ENCODE data around the gene KCNT1. TPM values are rescaled to one million over a fixed set of nuclear protein-coding genes. Genes with fewer than 3 reads are reported as not detected.

Gene KCNT1
- total RNA-seq, 6 experiments from 2014 or later: not detected

GRCh38 chr9:135681161-135681560 is 20.8 kb upstream of the KCNT1 start:
- TF ChIP-seq CTCF (IDR thresholded peaks at IDR 0.05): no peak
- H3K36me3 Mint-ChIP-seq (ENCODE audit: low read depth): no peaks in the 10 kb centered on the region
- no peaks in the 10 kb centered on the region for H3K9me3 Mint-ChIP-seq
- no peaks in the 10 kb centered on the region for H3K4me1 Mint-ChIP-seq (ENCODE audit: low read depth)
- no peak overlapping the region for H3K27ac Mint-ChIP-seq
- peaks cover 5% of the 10 kb centered on the region for H3K27me3 Mint-ChIP-seq (ENCODE audit: insufficient read depth)
- H3K4me3 Mint-ChIP-seq: no peak overlapping the region
- DNase-seq: no peak

DNA sequence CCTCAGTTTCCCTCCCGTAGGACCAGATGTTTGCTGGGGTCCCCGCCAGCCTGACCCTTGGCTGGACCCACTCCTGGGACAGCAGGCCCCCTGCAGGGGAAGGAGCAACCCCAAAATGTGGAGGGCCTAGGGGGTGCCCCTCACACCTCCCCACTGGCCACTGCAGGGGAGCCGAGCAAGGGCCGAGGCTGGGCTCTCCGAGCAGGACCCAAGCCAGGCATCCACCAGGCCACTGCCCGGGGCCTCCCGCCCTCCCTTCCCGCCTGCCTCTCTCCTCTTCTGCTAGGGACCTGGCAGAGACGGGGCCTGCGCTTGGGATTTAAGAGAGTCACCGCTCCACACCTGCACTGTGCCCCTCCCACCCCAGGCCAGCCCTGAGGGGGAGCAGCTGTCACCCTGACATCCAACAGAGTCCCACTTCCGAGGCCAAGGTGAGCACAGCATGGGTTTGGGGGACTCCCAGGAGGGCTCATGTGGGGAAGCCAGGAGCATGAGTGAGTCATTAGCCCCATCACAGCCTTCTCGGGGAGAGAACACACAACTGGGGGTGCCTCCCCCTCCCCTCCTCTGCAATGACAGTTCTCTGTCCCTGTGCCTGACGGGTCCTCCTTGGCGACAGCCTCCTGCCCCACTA is 18.5 kb upstream of the KCNT1 start:
- no peak overlapping the region for H3K4me3 Mint-ChIP-seq
- no peaks in the 10 kb centered on the region for H3K36me3 Mint-ChIP-seq (ENCODE audit: low read depth)
- no peak for TF ChIP-seq CTCF (IDR thresholded peaks at IDR 0.05)
- H3K4me1 Mint-ChIP-seq (ENCODE audit: low read depth): no peaks in the 10 kb centered on the region
- H3K27me3 Mint-ChIP-seq (ENCODE audit: insufficient read depth): peaks cover 5% of the 10 kb centered on the region
- DNase-seq: no peak
- no peak overlapping the region for H3K27ac Mint-ChIP-seq
- no peaks in the 10 kb centered on the region for H3K9me3 Mint-ChIP-seq

DNA sequence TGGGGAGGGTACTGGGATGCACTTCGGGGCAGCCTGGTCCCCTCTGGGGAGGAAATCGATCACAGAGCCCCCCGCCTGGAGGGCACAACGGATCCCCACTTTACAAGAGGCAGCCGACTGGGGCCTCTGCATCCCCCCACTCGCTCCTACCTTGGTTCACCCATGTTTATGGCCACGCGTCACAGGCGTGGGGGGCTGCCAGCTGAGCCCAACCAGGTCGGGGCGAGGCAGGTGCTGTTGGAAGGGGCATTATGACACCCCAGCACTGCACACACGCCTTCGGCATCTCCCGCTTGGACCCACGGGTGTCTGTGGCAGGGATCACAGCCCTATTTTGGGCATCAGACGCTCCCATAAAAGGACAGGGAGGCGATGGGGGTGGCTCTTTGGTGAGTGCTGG is 17.3 kb upstream of the KCNT1 start:
- Mint-ChIP-seq H3K9me3 (no peaks in the 10 kb centered on the region), H3K4me3 (no peak overlapping the region), H3K27ac (no peak overlapping the region), H3K4me1 (ENCODE audit: low read depth) (no peaks in the 10 kb centered on the region), H3K36me3 (ENCODE audit: low read depth) (no peaks in the 10 kb centered on the region), H3K27me3 (ENCODE audit: insufficient read depth) (peaks cover 7% of the 10 kb centered on the region)
- no peak for TF ChIP-seq CTCF (IDR thresholded peaks at IDR 0.05)
- no peak for DNase-seq

DNA sequence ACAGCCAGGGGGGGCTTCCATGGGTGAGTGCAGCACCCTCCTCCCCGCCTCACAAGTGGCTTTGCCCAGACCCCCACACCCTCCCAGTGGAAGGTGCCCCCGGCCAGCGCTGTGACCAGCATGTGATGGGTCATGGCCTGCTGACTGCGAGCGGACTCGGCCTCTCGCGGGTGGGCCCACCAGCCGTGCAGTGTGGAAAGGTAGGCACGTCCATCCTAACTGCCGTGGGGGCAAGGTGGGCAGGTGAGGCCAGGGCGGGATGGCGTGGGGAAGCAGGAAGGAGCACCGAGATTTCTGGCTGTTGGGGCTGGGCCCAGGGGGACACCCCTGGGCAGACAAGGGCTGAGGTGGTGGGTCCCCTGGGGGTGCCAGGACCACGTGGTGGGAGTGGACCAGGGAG is 14.8 kb upstream of the KCNT1 start:
- no peaks in the 10 kb centered on the region for H3K4me1 Mint-ChIP-seq (ENCODE audit: low read depth)
- no peak for TF ChIP-seq CTCF (IDR thresholded peaks at IDR 0.05)
- no peak overlapping the region for H3K27ac Mint-ChIP-seq
- no peaks in the 10 kb centered on the region for H3K36me3 Mint-ChIP-seq (ENCODE audit: low read depth)
- peaks cover 10% of the 10 kb centered on the region for H3K27me3 Mint-ChIP-seq (ENCODE audit: insufficient read depth)
- no peak overlapping the region for H3K4me3 Mint-ChIP-seq
- peaks cover 5% of the 10 kb centered on the region; the same call in 1 of the 2 replicates for H3K9me3 Mint-ChIP-seq
- DNase-seq: no peak

GRCh38 chr9:135689011-135689410 is 13.0 kb upstream of the KCNT1 start:
- no peak overlapping the region for H3K27ac Mint-ChIP-seq
- no peaks in the 10 kb centered on the region for H3K36me3 Mint-ChIP-seq (ENCODE audit: low read depth)
- TF ChIP-seq CTCF (IDR thresholded peaks at IDR 0.05): no peak
- no peak overlapping the region for H3K4me3 Mint-ChIP-seq
- no peak for DNase-seq
- H3K4me1 Mint-ChIP-seq (ENCODE audit: low read depth): no peaks in the 10 kb centered on the region
- H3K27me3 Mint-ChIP-seq (ENCODE audit: insufficient read depth): peaks cover 13% of the 10 kb centered on the region
- H3K9me3 Mint-ChIP-seq: peaks cover 5% of the 10 kb centered on the region; the same call in 1 of the 2 replicates
